Upper lobe of left lung (tissue), 6 donors: ENCODE measurements around the gene TFAP2B. TPM values are rescaled to one million over a fixed set of nuclear protein-coding genes. Genes with fewer than 3 reads are reported as not detected.
A peak's percentile ranks its signal among the peaks of the same experiment; 100 is the strongest.

ENCODE experiments used
- ATAC-seq, 2 donors: fragments of 200-7000 bp; cut with Tn5 transposase; one replicate each; pipeline ENCODE4 v1.9.1; 2022; ENCODE audit warnings: mild to moderate bottlenecking in 2 of 2, moderate library complexity in 2 of 2; ENCODE audit not compliant: low FRiP score in 2 of 2
- DNase-seq, 2 donors: peaks; one replicate each; pipeline ENCODE4 v3.0.0-alpha.2; 2019 to 2020
- H3K27ac ChIP-seq, 4 donors: fragments of 200-600 bp; sonication (generic); one replicate each; pipeline ENCODE4 v1.5.1; 2016 to 2019
- H3K27me3 ChIP-seq, 4 donors: fragments of 200-600 bp; sonication (generic); one replicate each; pipeline ENCODE4 v1.5.1; 2017 to 2019
- H3K36me3 ChIP-seq, 4 donors: fragments of 200-600 bp; sonication (generic); one replicate each; pipeline ENCODE4 v1.5.1; 2016 to 2019
- H3K4me1 ChIP-seq, 4 donors: fragments of 200-600 bp; sonication (generic); one replicate each; pipeline ENCODE4 v1.5.1; 2018 to 2019
- H3K4me3 ChIP-seq, 4 donors: fragments of 200-600 bp; sonication (generic); one replicate each; pipeline ENCODE4 v1.5.1; 2017 to 2019; ENCODE audit warnings: mild to moderate bottlenecking in 2 of 4, moderate library complexity in 1 of 4
- H3K9me3 ChIP-seq, 4 donors: fragments of 200-600 bp; sonication (generic); one replicate each; pipeline ENCODE4 v1.5.1; 2018 to 2019
- EP300 ChIP-seq, 4 donors: sonication (generic); formaldehyde crosslinking; IDR thresholded peaks; one replicate each; pipeline ENCODE4 v1.5.1; 2017; ENCODE audit warnings: antibody characterized with exemption in 4 of 4, control low read depth in 2 of 4
- POLR2A ChIP-seq, 4 donors: fragments of 450-650 bp; IDR thresholded peaks; one replicate each; pipeline ENCODE4 v1.5.1; 2016 to 2017; ENCODE audit warnings: antibody characterized with exemption in 4 of 4, mild to moderate bottlenecking in 2 of 4
- POLR2AphosphoS5 ChIP-seq, 2 donors: sonication (generic); formaldehyde crosslinking; IDR thresholded peaks; one replicate each; pipeline ENCODE4 v1.5.1; 2017; ENCODE audit warnings: antibody characterized with exemption in 2 of 2
- WGBS, 2 donors: methylation state at CpG; one replicate each; pipeline ENCODE4 v1.1.5; 2017 to 2018; 5-methylcytosine and 5-hydroxymethylcytosine counted together
- total RNA-seq, 6 donors: library from RNA; depleted of rRNA in 4 of 6; stranded (reverse); fragments of >200 nt in 4 of 6; gene quantifications; one replicate each; pipeline versions ENCODE4 v1.1.0 to v1.2.1, GENCODE V29; 2016 to 2021
- TF ChIP-seq, protein P1 (sequence below), 6 experiments: fragments of 450-650 bp in 4 of 6; fragments of 200-600 bp in 2 of 6; sonication (generic) in 2 of 6; IDR thresholded peaks; one replicate each; pipeline ENCODE4 v1.5.1; 2016 to 2019; ENCODE audit warnings: antibody characterized with exemption in 6 of 6
- donor health status: DM: no; HTN: no; CAD: no; lungs with moderate emphysema.
- donor health status: DM: no; HTN: yes; CAD: no; lungs with severe emphysema.

The TFAP2B gene
- total RNA-seq, 6 donors from 2014 or later: 1.0 TPM; not detected in 5

DNA sequence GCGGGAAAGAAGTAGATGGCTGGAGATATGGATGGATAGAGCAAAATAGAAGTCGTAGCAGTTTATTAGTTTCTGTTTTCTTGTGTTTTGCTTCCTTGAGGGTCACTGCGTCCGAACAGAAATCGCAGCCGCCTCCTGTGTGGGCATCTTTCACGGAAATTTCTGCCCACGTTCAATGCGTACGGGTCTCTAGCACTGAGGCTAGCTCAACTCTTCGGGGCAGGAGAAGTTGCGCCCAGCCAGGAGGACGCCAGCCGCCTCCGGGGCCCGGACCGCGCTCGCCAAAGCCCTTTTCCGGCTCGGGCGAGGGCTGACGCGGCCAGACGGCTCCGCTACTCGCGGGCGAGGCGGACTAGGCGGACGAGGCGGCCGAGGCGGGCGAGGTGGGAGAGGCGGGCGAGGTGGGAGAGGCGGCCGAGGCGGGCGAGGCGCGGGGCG, 814 bp downstream of the TFAP2B start:
- peaks cover 4 to 19% (median 13%) of the 10 kb centered on the region in 4 donors for H3K4me1 ChIP-seq
- H3K9me3 ChIP-seq: no peaks in the 10 kb centered on the region
- peak in 1 of 2 donors; percentile 86 for DNase-seq
- H3K27me3 ChIP-seq: peaks cover 0 to 57% (median 24%) of the 10 kb centered on the region in 4 donors
- no peak overlapping the region for H3K27ac ChIP-seq
- peak overlapping the region in 3 of 4 donors; percentile 13 to 30 (median 16) for H3K4me3 ChIP-seq
- no peaks in the 10 kb centered on the region for H3K36me3 ChIP-seq
- 4% methylated on average over 16 to 30 of the region's 45 CpGs for WGBS, 2 donors
- peak in 1 of 2 donors; percentile 57 for ATAC-seq
- TF ChIP-seq POLR2A (IDR thresholded peaks at IDR 0.05) (no peak), POLR2AphosphoS5 (IDR thresholded peaks at IDR 0.05) (no peak), EP300 (IDR thresholded peaks at IDR 0.05) (no peak)
- TF ChIP-seq, protein P1, sequence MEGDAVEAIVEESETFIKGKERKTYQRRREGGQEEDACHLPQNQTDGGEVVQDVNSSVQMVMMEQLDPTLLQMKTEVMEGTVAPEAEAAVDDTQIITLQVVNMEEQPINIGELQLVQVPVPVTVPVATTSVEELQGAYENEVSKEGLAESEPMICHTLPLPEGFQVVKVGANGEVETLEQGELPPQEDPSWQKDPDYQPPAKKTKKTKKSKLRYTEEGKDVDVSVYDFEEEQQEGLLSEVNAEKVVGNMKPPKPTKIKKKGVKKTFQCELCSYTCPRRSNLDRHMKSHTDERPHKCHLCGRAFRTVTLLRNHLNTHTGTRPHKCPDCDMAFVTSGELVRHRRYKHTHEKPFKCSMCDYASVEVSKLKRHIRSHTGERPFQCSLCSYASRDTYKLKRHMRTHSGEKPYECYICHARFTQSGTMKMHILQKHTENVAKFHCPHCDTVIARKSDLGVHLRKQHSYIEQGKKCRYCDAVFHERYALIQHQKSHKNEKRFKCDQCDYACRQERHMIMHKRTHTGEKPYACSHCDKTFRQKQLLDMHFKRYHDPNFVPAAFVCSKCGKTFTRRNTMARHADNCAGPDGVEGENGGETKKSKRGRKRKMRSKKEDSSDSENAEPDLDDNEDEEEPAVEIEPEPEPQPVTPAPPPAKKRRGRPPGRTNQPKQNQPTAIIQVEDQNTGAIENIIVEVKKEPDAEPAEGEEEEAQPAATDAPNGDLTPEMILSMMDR (IDR thresholded peaks at IDR 0.05): no peak

DNA sequence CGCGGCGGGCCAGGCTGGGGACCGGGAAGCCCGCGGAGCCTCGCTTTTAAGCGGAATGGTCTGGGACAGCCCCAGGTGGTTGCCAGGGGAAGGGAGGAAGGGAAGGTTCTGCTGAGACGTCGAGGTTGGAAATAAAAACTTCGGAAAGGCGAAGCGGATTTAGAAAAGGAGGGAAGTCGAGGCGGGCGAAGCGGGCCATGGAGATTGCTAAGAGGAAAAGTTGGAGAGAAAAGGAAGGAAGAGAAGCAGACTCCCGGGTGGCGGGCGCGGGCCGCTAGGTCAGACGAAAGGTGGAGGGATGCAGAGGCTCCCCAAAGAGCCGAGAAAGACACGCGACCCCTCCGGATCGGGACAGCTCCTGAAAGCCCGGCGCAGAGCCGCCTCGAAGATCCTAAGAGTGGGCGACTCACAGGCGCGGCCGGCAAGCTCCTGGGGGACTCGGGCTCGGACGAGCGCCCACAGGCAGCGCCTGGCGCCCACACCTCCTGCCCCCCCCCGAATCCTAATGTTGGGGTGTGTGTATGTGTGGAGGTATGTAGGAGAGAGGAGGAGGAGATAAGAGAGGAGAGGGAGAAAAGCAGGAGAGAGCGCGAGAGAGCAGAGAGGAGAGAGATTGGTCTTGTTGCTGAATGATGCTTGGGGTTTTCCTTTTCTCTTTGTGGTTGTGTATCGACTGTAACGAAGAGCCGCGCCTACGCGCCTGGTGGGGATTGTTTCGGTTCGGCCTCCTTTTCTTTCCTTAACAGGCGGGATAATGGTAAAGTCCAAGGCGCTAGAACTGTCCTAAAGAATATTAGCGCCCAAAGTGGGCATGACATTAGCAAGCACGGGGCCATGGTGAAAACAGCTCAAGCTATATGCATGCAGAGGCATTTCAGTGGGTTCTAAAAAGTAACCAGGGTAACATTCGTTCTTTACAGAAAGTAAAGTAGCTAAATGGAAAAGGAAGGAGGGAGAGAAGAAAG, 1.5 kb downstream of the TFAP2B start:
- no peak for TF ChIP-seq POLR2AphosphoS5 (IDR thresholded peaks at IDR 0.05)
- TF ChIP-seq EP300 (IDR thresholded peaks at IDR 0.05): no peak
- no peak for TF ChIP-seq POLR2A (IDR thresholded peaks at IDR 0.05)
- TF ChIP-seq, protein P1 (IDR thresholded peaks at IDR 0.05): no peak
- H3K27ac ChIP-seq: no peak overlapping the region
- peaks cover 4 to 19% (median 13%) of the 10 kb centered on the region in 4 donors for H3K4me1 ChIP-seq
- no peaks in the 10 kb centered on the region for H3K9me3 ChIP-seq
- ATAC-seq: peak in 1 of 2 donors; percentile 30
- H3K36me3 ChIP-seq: no peaks in the 10 kb centered on the region
- WGBS, 2 donors: 5 to 7% methylated on average over 53 to 57 of the region's 58 CpGs
- peaks cover 0 to 60% (median 27%) of the 10 kb centered on the region in 4 donors for H3K27me3 ChIP-seq
- DNase-seq: peak in 1 of 2 donors; percentile 59
- H3K4me3 ChIP-seq: peak overlapping the region in 3 of 4 donors; percentile 13 to 30 (median 16)

DNA sequence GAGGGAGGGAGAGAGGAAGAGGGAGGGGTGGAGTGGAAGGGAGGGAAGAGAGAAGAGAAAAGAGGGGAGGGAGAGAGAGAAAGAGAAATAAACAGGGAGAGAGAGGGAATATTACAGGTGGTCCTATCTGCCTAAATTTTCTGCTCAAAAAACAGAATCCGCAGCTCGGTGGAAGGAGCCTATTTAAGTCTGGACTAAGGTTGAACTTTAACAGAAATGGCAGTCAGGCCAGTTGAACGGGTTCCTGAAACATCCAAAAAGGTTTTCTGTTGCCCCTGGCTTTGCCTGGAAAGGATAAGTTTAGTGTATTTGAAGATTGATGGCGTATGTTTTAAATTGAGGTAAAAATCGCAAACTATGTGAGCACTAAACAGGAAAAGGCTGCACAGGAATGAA, 2.2 kb downstream of the TFAP2B start:
- 10 to 17% methylated on average over 5 of the region's 5 CpGs for WGBS, 2 donors
- Histone ChIP-seq H3K27ac (no peak overlapping the region), H3K27me3 (peaks cover 0 to 67% (median 30%) of the 10 kb centered on the region in 4 donors), H3K4me1 (peaks cover 4 to 19% (median 13%) of the 10 kb centered on the region in 4 donors), H3K9me3 (no peaks in the 10 kb centered on the region), H3K36me3 (no peaks in the 10 kb centered on the region), H3K4me3 (no peak overlapping the region)
- TF ChIP-seq POLR2AphosphoS5 (IDR thresholded peaks at IDR 0.05): no peak
- TF ChIP-seq, protein P1 (IDR thresholded peaks at IDR 0.05): no peak
- TF ChIP-seq POLR2A (IDR thresholded peaks at IDR 0.05): no peak
- TF ChIP-seq EP300 (IDR thresholded peaks at IDR 0.05): no peak
- ATAC-seq (no peak), DNase-seq (no peak)

DNA sequence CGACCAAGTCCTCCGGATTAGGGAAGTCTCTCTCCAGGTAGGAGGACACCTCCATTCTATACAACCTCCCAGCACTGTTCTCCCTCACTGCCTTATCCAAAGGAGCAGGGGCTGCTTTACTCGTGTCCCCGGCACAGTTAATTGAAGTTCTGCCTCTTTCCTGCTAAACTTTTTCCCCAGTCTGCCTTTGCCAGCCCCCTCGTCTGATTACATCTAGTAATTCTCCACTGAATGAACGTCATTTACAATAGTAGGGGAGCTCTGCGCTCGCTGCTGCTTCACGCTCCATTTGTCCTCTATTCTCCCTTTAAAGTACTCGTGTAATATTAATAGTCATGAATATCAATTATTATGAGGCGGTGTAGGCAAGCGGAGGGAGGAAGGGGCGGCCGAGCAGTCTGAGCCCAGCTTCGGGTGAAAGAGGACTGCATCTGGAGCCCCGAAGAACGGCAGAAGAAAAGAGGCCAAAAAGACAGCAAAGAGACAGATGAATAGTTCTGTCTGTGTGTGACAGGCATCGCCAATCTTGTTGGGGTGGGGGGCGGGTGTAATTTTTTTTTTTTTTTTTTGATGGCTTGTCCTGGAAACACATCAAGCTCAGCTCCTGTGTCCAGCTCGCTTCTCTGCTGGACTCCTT, 2.9 kb downstream of the TFAP2B start:
- WGBS, 2 donors: 7 to 10% methylated on average over 20 of the region's 20 CpGs

More for the DNA sequence above, 2.9 kb downstream of the TFAP2B start:
- Histone ChIP-seq H3K9me3 (no peaks in the 10 kb centered on the region), H3K27ac (no peak overlapping the region), H3K36me3 (no peaks in the 10 kb centered on the region), H3K4me1 (peaks cover 4 to 19% (median 13%) of the 10 kb centered on the region in 4 donors), H3K27me3 (peaks cover 0 to 69% (median 32%) of the 10 kb centered on the region in 4 donors), H3K4me3 (no peak overlapping the region)
- ATAC-seq (no peak), DNase-seq (no peak)
- TF ChIP-seq, protein P1 (IDR thresholded peaks at IDR 0.05): no peak
- TF ChIP-seq POLR2AphosphoS5 (IDR thresholded peaks at IDR 0.05): no peak
- no peak for TF ChIP-seq POLR2A (IDR thresholded peaks at IDR 0.05)
- no peak for TF ChIP-seq EP300 (IDR thresholded peaks at IDR 0.05)
